ENCODE measurements around the gene AVPR2.
A peak's percentile ranks its signal among the peaks of the same experiment; 100 is the strongest.

Gene AVPR2

GRCh38 chrX:153937056-153937455 is 32.6 kb downstream of the AVPR2 start:
- H3K4me3 ChIP-seq (ENCODE audit: low read depth, low read length) = no peak overlapping the region
- no peak for TF ChIP-seq CTCF (IDR thresholded peaks at IDR 0.05; ENCODE audit: borderline replicate concordance, insufficient read depth, low read depth, low read length)

- TF ChIP-seq CTCF (IDR thresholded peaks at IDR 0.05; ENCODE audit: borderline replicate concordance, insufficient read depth, low read depth, low read length) = no peak
- H3K4me3 ChIP-seq (ENCODE audit: low read depth, low read length) = no peak overlapping the region
Measured at GRCh38 chrX:153938226-153938786, 33.8 kb downstream of the AVPR2 start.

GRCh38 chrX:153939573-153939972 is 35.1 kb downstream of the AVPR2 start:
- H3K4me3 ChIP-seq (ENCODE audit: low read depth, low read length) = no peak overlapping the region
- no peak for TF ChIP-seq CTCF (IDR thresholded peaks at IDR 0.05; ENCODE audit: borderline replicate concordance, insufficient read depth, low read depth, low read length)

- no peak overlapping the region for H3K4me3 ChIP-seq (ENCODE audit: low read depth, low read length)
- no peak for TF ChIP-seq CTCF (IDR thresholded peaks at IDR 0.05; ENCODE audit: borderline replicate concordance, insufficient read depth, low read depth, low read length)
Measured at GRCh38 chrX:153941336-153942252, 37.1 kb downstream of the AVPR2 start.

GRCh38 chrX:153944140-153944799 is 39.8 kb downstream of the AVPR2 start, which contains the start of gene RENBP:
TSS of gene RENBP (minus strand) at chrX:153944643. CDS start at chrX:153944610, 33 bp downstream.
- H3K4me3 ChIP-seq (ENCODE audit: low read depth, low read length) = peak within 1 kb of the TSS; percentile 27

GRCh38 chrX:153944800-153945150 is 40.3 kb downstream of the AVPR2 start:
- H3K4me3 ChIP-seq (ENCODE audit: low read depth, low read length) = peak overlapping the region; percentile 27
- TF ChIP-seq CTCF (IDR thresholded peaks at IDR 0.05; ENCODE audit: borderline replicate concordance, insufficient read depth, low read depth, low read length) = no peak

More at GRCh38 chrX:153944140-153944799, 39.8 kb downstream of the AVPR2 start, which contains the start of gene RENBP:
- TF ChIP-seq CTCF (IDR thresholded peaks at IDR 0.05; ENCODE audit: borderline replicate concordance, insufficient read depth, low read depth, low read length) = no peak

All from GM12875 (cell line).